NCI-H2196 treated with DMSO at 0.1 percent for 48 hours (cell line): ENCODE results near the gene XRCC6.
"Not testable (repeated sequence)": the region's sequence is repeated elsewhere in the genome, so short reads cannot be mapped to it uniquely, and the experiment has no call there.

Experiments
- DNase-seq: peaks from one replicate; lab custom pipeline; 2025; ENCODE audit not compliant: unreplicated experiment; lab: John Stamatoyannopoulos, UW

Gene XRCC6

DNA sequence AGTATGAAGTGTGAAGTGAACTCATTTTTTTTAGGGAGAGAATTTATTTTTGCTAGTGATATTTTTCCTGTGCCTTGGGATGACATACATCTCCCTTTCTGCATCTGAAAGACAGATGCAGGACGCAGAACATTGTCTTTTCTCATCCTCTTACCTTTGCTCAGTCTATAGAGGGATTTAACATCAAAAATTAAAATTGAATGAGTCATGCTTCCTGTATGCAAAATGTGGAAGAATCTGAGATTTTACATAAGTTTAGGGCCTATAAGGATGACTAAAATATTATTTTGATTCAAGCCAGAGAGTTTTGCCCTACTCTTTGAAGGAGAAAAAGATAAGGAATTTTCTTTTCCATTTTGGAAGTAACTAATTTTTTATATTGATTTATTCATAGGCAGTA, 27.3 kb downstream of the XRCC6 start:
- no peak for DNase-seq

DNA sequence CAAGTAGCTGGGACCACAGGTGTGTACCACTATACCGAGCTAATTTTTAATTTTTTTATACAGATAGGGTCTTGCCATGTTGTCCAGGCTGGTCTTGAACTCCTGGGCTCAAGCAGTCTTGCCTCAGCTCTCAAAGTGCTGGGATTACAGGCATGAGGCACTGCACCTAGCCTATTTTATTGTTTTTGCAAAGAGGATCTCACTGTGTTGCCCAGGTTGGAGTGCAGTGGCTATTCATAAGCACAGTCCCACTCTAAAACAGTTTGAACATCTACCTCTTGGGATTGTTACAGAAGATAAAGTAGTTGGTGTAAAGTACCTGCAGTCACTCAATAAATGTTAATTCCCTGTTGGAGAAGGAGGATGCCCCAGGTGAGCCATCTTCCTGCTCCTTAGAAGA, 29.1 kb downstream of the XRCC6 start:
- DNase-seq = no peak

DNA sequence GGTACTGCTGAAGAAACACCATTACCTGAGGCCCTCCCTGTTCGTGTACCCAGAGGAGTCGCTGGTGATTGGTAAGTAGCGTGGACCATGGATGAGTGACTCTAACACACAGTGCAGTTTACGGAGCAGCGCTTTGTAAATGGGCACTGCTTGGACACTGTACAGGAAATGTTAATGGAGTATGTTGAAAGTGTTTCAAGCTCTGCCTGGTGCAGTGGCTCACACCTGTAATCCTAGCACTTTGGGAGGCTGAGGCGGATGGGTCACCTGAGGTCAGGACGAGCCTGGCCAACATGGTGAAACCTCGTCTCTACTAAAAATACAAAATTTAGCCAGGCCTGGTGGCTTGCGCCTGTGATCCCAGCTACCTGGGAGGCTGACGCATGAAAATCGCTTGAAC, 29.7 kb downstream of the XRCC6 start:
- no peak for DNase-seq

DNA sequence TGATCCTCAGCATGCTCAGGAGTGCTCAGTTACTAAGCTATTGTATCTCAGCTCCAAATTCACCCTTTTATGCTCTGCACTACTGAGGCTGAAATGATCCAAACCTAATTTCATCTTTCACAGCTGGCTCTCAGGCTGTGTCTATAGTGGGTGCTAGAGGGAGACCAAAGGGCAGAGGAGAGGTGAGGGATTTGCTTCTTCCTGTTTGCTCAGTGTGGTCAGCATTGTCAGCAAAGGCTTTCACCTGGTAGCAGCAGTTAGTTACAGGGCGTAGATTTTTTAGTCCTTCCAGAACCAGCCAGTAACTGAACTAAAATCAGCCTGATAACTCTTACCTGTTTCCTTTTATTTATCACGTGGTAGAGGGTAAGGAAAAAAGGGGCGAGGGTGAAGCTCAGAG, 33.2 kb downstream of the XRCC6 start:
- no peak for DNase-seq

DNA sequence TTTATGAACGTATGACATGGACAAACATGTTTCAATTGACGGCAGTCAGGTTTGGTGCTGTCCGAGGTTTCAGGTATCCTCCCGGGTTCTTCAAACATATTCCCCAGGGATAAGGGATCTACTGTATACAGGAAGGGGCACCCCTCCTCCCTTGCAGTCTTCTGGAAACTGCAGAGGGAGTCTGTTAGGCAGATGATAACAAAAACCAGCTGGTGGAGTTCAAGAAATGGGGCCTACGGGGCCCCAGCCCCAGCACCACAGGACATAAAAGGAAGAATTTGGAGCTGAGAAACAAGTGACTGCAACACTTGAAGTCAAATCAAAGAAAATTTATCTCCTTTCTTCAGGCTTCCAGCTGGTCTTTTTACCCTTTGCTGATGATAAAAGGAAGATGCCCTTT, 35.5 kb downstream of the XRCC6 start:
- DNase-seq = no peak

DNA sequence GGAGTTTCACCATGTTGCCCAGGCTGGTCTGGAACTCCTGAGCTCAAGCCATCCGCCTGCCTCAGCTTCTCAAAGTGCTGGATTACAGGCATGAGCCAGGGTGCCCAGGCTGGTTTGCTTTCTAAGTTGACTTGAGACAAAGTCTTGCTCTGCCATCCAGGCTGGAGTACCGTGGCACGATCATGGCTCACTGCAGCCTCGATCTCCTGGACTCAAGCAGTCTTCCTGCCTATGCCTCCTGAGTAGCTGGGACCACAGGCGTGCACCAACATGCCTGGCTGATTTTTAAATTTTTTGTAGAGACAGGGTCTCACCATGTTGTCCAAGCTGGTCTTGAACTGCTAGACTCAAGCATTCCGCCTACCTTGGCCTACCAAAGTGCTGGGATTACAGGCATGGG, 36.6 kb downstream of the XRCC6 start:
- no peak for DNase-seq

DNA sequence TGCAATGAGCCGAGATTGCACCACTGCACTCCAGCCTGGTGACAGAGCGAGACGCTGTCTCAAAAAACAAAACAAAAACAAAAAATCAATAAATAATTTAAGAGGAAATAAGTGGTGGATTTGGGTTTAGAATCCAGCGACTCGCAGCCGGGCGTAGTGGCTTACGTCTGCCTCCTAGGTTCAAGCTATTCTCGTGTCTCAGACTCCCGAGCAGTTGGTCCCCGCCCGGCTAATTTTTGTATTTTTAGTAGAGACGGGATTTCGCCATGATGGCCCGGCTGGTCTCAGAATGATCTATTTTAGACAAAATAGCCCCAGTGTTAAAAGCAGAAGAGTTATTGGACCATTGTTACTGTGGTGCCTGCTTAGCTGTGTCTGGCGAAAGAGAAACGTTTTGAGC, 37.8 kb downstream of the XRCC6 start:
- DNase-seq = no peak

DNA sequence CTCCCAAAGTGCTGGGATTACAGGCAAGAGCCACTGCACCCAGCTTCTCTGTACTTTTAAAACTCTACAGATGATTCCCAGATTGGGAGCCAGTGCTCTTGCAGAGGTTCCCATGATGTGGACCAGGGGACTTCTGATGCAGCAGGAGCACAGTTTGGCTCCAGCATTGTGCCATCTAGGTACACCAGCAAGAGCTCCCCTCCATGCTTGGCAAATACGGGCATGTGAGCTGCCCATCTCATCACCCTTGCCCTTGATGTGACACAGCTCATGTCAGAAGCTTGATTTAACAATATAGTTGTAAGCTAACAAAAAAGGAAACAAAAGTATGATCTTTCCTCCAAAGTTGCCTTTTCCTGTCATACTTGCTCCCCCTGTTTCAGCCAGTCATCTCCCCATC, 38.8 kb downstream of the XRCC6 start:
- no peak for DNase-seq

DNA sequence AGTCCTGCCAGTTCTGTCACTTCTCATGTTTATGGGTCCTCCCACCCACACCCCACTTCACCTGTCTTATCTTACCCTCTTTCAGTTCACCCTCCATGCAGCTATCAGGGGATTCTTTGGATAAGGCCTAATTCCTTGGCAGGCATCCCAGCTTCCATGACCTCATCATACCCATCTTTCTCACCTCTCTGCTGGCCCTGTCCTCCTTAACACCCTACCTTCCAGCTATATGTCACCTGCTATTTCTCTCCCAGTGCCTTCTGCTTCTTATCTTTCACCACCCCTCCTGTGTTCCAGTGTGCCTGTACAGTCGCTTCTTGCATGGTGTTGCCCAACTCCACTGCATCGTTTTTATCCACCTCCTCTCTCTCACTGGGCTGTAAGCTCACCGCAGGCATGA, 39.3 kb downstream of the XRCC6 start:
- peak; percentile 42 for DNase-seq

DNA sequence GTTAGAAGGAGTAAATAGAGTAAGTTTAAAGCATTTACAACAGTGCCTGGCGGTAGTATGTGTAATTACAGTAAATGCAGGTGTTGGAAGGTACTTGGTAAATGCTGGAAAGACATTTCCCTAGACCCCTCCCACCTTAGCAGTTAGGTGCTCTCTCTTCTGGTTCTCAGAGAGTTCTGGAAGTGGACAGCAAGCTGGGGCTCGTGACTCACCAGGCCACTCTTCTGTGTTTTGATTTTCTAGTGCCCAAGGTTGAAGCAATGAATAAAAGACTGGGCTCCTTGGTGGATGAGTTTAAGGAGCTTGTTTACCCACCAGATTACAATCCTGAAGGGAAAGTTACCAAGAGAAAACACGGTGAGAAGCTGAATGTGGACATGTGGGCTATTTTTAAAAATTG, 40.0 kb downstream of the XRCC6 start:
- DNase-seq = no peak

DNA sequence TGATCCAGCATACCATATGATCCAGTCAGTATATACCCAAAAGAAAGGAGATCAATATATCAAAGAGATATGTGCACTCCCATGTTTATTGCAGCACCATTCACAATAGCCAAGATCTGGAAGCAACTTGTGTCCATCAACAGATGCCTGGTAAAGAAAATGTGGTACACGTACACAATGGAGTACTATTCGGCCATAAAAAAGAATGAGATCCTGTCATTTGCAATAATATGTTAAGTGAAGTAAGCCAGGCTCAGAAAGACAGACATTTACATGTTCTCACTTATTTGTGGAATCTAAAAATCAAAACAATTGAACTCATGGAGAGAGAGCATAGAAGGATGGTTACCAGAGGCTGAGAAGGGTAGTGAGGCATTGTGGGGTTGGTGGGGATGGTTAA, 40.6 kb downstream of the XRCC6 start:
- no peak for DNase-seq

DNA sequence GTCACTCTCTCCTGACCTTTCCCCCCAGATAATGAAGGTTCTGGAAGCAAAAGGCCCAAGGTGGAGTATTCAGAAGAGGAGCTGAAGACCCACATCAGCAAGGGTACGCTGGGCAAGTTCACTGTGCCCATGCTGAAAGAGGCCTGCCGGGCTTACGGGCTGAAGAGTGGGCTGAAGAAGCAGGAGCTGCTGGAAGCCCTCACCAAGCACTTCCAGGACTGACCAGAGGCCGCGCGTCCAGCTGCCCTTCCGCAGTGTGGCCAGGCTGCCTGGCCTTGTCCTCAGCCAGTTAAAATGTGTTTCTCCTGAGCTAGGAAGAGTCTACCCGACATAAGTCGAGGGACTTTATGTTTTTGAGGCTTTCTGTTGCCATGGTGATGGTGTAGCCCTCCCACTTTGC, 42.5 kb downstream of the XRCC6 start:
- not testable (repeated sequence) for DNase-seq

DNA sequence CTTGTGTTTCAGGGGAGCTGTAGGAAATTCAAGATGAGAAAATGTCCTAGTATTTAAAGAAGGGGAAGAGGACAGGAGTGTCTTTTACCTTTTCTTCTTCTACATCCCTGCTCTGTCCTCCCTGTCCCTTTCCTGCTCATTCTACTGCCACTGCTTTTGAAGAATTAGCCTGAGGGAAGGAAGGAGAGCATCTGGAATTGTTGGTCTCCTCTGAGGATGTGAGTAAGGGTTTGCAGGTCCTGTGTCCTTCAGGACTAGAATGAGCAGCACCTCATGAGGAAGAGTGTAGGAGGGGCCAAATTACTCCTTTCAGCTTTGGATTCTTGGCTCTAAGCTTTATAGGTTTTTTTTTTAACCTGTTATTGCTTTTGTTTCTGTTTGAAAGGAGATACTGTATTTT, 43.4 kb downstream of the XRCC6 start:
- no peak for DNase-seq

DNA sequence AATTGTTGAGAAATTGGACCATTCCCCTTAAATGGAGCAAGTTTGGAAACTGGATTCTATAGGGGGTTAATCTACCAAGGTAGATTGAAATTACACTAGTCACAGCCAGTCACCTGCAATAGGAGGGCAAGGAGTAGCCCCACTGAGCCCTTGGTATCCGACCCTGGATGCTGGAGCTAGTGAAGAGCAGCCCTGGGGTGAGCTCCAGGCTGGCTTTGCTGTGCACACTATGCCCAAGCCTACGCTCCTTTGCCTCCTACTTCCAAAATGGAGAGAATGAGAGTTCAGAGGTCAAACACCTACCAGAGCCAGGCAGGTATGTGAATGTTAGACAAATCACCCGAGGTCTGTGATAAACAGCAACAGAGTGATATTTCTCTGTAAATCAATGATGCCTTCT, 43.9 kb downstream of the XRCC6 start:
- DNase-seq = no peak

DNA sequence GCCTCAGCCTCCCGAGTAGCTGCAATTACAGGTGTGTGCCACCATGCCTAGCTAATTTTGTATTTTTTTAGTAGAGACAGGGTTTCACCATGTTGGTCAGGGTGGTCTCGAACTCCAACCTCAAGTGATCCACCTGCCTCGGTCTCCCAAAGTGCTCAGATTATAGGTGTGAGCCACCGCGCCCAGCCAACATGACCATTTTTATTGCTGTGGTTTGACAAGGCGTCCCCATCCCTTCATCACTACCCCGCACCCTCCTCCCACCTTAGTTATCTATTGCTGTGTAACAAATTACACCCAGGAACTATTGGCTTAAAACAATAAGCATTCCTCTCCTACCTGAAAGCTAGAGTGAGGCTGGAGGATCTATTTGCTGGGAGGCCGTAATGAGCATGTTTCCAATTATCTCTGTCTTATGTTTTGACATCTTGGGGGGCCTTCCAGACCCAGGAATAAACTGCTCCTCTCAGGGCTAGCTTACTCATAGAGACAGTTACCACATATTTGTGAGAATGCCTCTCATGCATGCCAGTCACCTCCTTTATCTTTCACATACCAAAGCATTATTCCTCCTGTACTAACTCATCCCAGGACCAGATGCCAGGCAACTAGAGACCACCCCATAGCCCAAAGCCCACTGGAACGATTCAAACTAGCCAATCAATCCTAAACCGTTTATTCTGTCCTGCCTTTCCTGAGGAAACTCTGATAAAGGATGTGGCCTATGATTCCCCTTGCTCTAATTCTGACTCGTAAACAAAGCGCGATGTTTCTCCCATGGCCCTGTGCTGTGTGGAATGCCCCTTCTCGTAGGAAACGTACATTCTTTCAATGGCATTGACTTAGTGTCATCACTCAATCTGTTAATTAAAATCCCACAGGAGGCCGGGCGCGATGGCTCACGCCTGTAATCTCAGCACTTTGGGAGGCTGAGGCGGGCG, 48.1 kb downstream of the XRCC6 start:
- no peak for DNase-seq

DNA sequence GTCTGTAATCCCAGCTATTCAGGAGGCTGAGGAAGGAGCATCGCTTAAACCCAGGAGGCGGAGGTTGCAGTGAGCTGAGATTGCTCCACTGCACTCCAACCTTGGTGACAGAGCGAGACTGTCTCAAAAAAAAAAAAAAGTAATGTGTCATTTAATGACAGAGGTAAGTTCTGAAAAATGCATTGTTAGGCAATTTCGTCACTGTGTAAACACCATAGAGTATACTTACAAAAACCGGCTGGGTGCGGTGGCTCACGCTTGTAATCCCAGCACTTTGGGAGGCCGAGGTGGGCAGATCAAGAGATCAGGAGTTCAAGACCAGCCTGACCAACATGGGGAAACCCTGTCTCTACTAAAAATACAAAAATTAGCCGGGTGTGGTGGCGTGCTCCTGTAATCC, 51.0 kb downstream of the XRCC6 start:
- DNase-seq = not testable (repeated sequence)

DNA sequence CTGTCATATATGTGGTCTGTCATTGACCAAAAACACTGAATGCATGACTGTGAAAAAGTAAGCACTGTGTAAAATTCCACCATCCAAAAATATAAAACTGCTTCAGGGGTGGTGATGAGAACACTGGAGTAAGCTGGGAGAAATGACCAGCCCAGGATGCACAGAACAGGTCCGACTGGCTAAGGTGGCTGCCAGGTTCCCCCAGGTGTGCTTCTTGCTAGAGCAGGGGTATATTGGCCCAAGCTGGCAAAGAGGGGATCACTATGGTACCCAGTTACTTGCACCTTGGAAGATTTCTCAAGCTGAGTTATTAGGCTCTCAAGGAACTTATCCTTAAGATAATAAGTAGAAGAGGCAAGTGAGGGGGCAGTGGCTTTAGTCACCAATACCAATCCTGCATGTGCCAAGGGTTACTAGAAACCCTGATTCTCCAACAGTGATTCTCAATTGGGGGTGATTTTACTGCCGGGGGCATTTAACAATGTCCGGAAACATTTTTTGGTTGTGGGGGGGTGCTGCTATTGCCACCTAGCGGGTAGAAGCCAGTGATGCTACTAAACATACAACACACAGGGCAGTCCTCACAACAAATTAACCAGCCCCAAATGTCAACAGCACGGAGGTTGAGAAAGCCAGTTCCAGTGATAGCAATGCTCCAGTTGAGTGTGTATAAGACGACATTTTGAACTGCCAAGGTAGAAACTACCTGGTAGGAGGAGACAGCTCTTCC, 51.9 kb downstream of the XRCC6 start:
- no peak for DNase-seq

DNA sequence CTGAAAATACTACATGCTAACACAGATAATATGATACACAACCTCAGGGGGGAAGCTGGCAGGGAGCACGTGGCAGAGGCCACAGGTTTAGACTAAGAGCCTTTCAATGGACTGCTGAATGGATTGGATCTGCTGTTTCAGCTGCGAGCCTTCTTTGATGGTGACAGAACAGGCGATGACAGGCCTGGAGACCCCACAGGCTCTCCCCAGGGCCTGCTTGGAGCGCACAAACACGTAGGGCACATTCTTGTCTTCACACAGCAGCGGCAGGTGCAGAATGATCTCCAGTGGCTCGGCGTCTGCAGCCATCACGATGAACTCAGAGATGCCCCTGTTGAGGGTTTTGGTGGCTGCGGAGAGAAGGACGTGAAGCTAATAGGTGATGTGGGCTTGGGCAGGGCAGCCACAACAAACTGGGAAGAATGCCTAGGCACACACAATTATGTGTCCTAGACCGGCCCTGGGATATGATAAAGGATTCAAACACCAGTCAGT, 53.8 kb downstream of the XRCC6 start:
- DNase-seq = no peak

DNA sequence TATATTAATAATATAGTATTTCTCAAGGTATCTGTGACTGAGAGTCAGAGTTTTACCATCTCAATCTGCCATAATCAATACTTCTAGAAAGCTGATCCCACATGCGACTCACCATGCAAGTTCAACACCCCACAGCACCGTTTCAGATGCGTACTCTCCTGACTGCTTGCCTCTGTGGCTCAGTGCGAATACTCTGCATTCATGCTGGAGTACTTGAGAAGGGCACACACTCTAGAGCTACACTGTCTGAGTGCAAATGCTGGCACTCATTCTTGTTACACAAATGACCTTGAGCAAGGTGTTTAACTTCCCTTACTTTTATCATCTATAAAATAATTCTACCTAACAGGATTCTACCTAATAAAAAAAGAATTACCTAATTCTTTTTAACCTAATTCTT, 55.0 kb downstream of the XRCC6 start:
- no peak for DNase-seq

DNA sequence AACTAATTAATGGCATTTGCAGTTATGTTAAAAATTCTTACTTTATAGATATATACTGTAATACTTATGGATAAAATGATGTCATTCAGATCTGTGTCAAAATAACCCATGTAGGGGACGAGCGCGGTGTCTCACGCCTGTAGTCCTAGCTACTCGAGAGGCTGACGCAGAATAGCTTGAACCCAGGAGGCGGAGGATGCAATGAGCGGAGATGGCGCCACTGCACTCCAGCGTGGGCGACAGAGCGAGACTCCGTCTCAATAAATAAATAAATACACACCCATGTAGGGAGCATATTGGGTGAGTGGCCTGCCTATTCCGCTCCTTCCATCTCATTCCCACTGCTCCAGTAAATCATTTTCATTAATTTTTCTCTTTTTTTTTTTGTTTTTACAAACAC, 60.5 kb downstream of the XRCC6 start:
- DNase-seq = no peak

DNA sequence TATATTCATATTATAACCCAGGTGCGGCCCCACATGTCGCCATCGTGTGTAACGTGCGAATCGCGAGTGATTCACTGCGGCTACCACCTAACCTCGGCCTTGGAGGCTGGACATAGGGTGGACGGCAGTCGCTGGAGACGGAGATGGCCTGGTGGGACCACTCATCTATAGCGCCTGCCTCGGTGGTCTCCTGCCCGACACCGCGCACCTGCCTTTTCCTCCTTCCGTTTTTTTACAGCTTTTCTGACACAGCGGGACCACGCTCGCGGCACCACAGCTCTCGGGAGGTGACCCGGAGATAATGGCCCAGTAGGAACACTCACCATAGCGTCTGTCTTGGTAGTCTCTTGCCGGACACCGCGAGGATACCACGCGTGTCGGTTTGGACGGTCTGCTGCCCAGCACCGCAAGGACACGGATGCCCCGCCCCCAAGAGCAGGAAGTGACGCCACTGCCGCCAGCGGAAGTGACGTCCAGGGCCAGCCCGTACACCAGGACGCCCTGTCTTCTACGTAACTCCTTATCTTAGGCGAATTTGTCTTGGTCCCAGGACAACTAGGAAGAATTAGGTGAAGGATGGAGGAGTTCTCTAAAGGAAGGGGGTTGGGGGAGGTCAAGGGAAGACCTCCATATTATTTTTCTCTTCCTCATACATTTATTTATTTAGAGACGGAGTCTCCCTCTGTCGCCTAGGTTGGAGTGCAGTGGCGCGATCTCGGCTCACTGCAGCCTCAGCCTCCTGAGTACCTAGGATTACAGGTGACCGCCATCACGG, 61.1 kb downstream of the XRCC6 start:
- DNase-seq = peak; percentile 67
